ENCODE results near the gene IPMK.

DNA sequence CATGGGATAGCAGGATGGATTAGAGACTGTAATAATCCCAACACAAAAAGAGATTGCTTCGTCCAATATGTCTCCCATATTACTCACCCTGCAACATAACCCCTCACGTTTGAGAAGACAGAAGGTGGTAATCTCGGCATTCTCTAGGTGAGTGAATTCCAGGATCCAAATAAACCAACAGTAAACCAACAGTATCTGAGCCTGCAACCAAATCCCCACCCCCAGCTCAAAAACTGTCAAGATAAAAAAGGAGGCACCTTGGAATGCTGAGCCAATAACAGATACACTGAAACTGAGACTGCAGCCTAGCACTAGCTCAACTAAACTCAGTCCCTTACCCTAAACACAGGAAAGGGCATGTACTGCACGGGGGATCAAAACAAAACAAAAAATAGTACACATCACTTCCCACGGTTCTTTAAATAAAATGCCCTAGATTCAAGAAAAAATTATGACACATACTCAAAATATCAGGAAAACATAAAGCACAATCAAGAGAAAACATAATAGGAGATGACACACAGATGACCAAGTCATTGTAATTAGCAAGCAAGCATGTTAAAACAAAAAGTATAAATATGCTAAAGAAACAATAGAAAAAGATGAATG lies 28.0 kb downstream of the IPMK start:
- TF ChIP-seq, protein P1, sequence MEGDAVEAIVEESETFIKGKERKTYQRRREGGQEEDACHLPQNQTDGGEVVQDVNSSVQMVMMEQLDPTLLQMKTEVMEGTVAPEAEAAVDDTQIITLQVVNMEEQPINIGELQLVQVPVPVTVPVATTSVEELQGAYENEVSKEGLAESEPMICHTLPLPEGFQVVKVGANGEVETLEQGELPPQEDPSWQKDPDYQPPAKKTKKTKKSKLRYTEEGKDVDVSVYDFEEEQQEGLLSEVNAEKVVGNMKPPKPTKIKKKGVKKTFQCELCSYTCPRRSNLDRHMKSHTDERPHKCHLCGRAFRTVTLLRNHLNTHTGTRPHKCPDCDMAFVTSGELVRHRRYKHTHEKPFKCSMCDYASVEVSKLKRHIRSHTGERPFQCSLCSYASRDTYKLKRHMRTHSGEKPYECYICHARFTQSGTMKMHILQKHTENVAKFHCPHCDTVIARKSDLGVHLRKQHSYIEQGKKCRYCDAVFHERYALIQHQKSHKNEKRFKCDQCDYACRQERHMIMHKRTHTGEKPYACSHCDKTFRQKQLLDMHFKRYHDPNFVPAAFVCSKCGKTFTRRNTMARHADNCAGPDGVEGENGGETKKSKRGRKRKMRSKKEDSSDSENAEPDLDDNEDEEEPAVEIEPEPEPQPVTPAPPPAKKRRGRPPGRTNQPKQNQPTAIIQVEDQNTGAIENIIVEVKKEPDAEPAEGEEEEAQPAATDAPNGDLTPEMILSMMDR (IDR thresholded peaks at IDR 0.05; ENCODE audit: extremely low read depth in 1 of 2, insufficient read depth in 1 of 2, low read depth in 1 of 2, low read length in 2 of 2): no peak
- TF ChIP-seq FOS (IDR thresholded peaks at IDR 0.05; ENCODE audit: borderline replicate concordance, insufficient read depth, low read length) (peak; percentile 93), POLR2A (IDR thresholded peaks at IDR 0.05; ENCODE audit: low read depth, low read length) (no peak)

Data from endothelial cell of umbilical vein (primary cell).